PFSK-1 (cell line): ENCODE measurements around the gene SAMD4A.

Experiments used
- FOXP2 ChIP-seq: optimal IDR thresholded peaks from 2 replicates; pipeline ENCODE3; 2011; ENCODE audit warnings: borderline replicate concordance, control low read depth, inconsistent platforms; ENCODE audit not compliant: insufficient read depth; ENCODE audit errors: extremely low read length, extremely low read depth
- POLR2AphosphoS5 ChIP-seq: IDR thresholded peaks from 2 replicates; pipeline ENCODE4 v1.6.1; 2012; ENCODE audit warnings: low read depth, mild to moderate bottlenecking, control low read depth, low read length, moderate library complexity
- REST ChIP-seq, 2 experiments: IDR thresholded peaks; 2 replicates each; pipeline versions ENCODE4 v1.6.1 to v1.8.0; 2011 to 2012; ENCODE audit warnings: low read depth in 2 of 2, low read length in 2 of 2, control low read depth in 1 of 2, inconsistent platforms in 1 of 2, mild to moderate bottlenecking in 1 of 2, moderate library complexity in 1 of 2; ENCODE audit not compliant: insufficient read depth in 1 of 2
- SIN3A ChIP-seq: IDR thresholded peaks from 2 replicates; pipeline ENCODE4 v1.6.1; 2012; ENCODE audit warnings: mild to moderate bottlenecking, low read length, moderate library complexity, borderline replicate concordance; ENCODE audit not compliant: insufficient read depth
- TAF1 ChIP-seq: IDR thresholded peaks from 2 replicates; pipeline ENCODE4 v1.6.1; 2012; ENCODE audit warnings: low read length, control low read depth, borderline replicate concordance; ENCODE audit not compliant: insufficient read depth

SAMD4A gene

GRCh38 chr14:54532111-54533012, 34.6 kb upstream of the SAMD4A start:
- TF ChIP-seq REST (IDR thresholded peaks at IDR 0.05; ENCODE audit: insufficient read depth in 1 of 2, low read depth in 2 of 2, low read length in 2 of 2) (no peak), FOXP2 (no peak), POLR2AphosphoS5 (no peak), SIN3A (no peak), TAF1 (no peak)

DNA sequence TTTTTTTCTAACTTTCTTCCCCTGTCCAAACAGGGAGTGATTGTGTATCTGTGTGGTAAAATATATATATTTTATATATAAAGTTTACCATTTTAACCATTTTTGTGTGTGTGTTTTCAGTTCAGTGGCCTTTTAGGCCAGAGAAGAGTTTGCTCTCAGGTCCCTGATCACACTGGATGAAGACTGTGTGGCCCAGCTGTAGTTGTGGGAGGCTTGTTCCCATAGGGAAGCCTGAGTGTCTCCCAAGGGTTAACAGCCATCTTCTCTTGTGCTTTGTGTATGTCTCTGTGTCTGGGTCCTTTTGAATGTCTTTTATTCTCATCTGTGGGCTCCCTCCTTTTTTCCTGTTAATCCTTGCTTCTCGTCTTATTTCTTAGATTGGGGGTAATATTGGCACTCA, 33.8 kb upstream of the SAMD4A start:
- TF ChIP-seq TAF1 (no peak), FOXP2 (no peak), SIN3A (no peak), POLR2AphosphoS5 (no peak), REST (IDR thresholded peaks at IDR 0.05; ENCODE audit: insufficient read depth in 1 of 2, low read depth in 2 of 2, low read length in 2 of 2) (no peak)

DNA sequence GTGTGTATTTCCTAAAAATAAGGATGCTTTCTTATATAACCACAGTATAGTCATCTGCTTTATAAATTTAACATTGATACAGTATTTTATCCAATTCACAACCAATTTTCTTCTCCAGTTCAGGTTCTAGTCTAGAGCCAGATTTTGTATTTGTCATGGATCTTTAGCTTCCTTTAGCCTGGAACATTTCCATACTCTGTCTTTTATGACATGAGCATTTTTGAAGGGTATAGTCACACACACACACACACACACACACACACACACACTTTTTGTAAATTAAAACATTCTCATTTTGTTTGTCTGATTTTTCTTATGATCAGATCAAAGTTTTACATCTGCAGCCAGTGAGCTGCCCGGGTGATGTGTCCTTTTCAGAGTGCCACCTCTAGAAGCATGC, 31.8 kb upstream of the SAMD4A start:
- TF ChIP-seq TAF1 (no peak), FOXP2 (no peak), REST (IDR thresholded peaks at IDR 0.05; ENCODE audit: insufficient read depth in 1 of 2, low read depth in 2 of 2, low read length in 2 of 2) (no peak), SIN3A (no peak), POLR2AphosphoS5 (no peak)

DNA sequence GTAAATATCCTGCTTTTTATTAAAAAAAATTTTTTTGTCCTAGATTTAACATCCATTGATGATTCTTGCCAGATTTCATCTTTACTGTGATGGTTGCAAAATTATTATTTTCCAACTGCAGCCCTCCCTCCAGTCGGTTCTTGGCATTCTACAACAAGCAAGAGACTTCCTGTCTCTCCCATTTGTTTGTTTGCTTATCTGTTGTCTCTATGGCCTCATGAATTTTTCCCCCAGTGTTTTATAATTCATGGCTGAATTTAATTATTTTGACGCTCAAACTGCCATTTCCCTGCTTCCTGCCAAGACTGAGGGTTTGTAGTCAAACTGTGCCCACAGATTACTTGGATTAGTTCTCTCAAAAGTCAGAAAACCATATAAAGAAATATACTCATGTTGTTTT, 31.3 kb upstream of the SAMD4A start:
- TF ChIP-seq SIN3A: no peak
- no peak for TF ChIP-seq TAF1
- no peak for TF ChIP-seq REST (IDR thresholded peaks at IDR 0.05; ENCODE audit: insufficient read depth in 1 of 2, low read depth in 2 of 2, low read length in 2 of 2)
- TF ChIP-seq FOXP2: no peak
- no peak for TF ChIP-seq POLR2AphosphoS5
